Trophoblast cell (in vitro differentiated cells and primary cell): Measurements from ENCODE around the gene SPTB.
"Not testable (repeated sequence)": the region's sequence is repeated elsewhere in the genome, so short reads cannot be mapped to it uniquely, and the experiment has no call there.

Source experiments
- DNase-seq, 2 donors: peaks; one replicate each; pipeline ENCODE4 v3.0.0-alpha.2; 2016
- H2AFZ ChIP-seq: 2 replicates; pipeline ENCODE4 v1.6.1; 2013; ENCODE audit warnings: low read length, moderate library complexity, mild to moderate bottlenecking; ENCODE audit not compliant: insufficient read depth, poor library complexity
- H2AK5ac ChIP-seq: 2 replicates; pipeline ENCODE4 v1.6.1; 2013; ENCODE audit warnings: mild to moderate bottlenecking, low read length
- H2BK120ac ChIP-seq: 2 replicates; pipeline ENCODE4 v1.6.1; 2013; ENCODE audit warnings: low read length, mild to moderate bottlenecking, moderate library complexity; ENCODE audit not compliant: insufficient read depth, poor library complexity
- H2BK12ac ChIP-seq: 2 replicates; pipeline ENCODE4 v1.6.1; 2013; ENCODE audit warnings: mild to moderate bottlenecking, low read length, moderate library complexity
- H2BK5ac ChIP-seq: 2 replicates; pipeline ENCODE4 v1.6.1; 2013; ENCODE audit warnings: low read length, low read depth, moderate library complexity, mild to moderate bottlenecking; ENCODE audit not compliant: poor library complexity
- H3K14ac ChIP-seq: 2 replicates; pipeline ENCODE4 v1.6.1; 2013; ENCODE audit warnings: mild to moderate bottlenecking, low read length
- H3K18ac ChIP-seq: 2 replicates; pipeline ENCODE4 v1.6.1; 2013; ENCODE audit warnings: mild to moderate bottlenecking, low read length
- H3K23ac ChIP-seq: 2 replicates; pipeline ENCODE4 v1.6.1; 2013; ENCODE audit warnings: low read length
- H3K27ac ChIP-seq: 2 replicates; pipeline ENCODE4 v1.5.1; 2013; ENCODE audit warnings: low read depth, mild to moderate bottlenecking, inconsistent platforms, low read length, moderate library complexity
- H3K27me3 ChIP-seq: 2 replicates; pipeline ENCODE4 v1.6.1; 2013; ENCODE audit warnings: inconsistent platforms, mild to moderate bottlenecking, low read length, moderate library complexity; ENCODE audit not compliant: insufficient read depth
- H3K36me3 ChIP-seq, 2 experiments: 1 replicate in 1 of 2; 2 replicates in 1 of 2; pipeline ENCODE4 v1.6.1; 2013; ENCODE audit warnings: low read length in 2 of 2, mild to moderate bottlenecking in 2 of 2, moderate library complexity in 1 of 2; ENCODE audit not compliant: insufficient read depth in 2 of 2, control insufficient read depth in 1 of 2
- H3K4ac ChIP-seq: 2 replicates; pipeline ENCODE4 v1.6.1; 2013; ENCODE audit warnings: low read depth, mild to moderate bottlenecking, low read length, moderate library complexity
- H3K4me1 ChIP-seq, 2 experiments: 1 replicate in 1 of 2; 2 replicates in 1 of 2; pipeline ENCODE4 v1.6.1; 2013; ENCODE audit warnings: low read length in 2 of 2, mild to moderate bottlenecking in 2 of 2, moderate library complexity in 1 of 2; ENCODE audit not compliant: insufficient read depth in 2 of 2, control insufficient read depth in 1 of 2
- H3K4me2 ChIP-seq: 2 replicates; pipeline ENCODE4 v1.6.1; 2013; ENCODE audit warnings: inconsistent platforms, mild to moderate bottlenecking, low read length, moderate library complexity
- H3K4me3 ChIP-seq: 2 replicates; pipeline ENCODE4 v1.5.1; 2013; ENCODE audit warnings: mild to moderate bottlenecking, low read depth, low read length, inconsistent platforms
- H3K79me1 ChIP-seq: one replicate; pipeline ENCODE4 v1.6.1; 2013; ENCODE audit warnings: low read length
- H3K79me2 ChIP-seq: 2 replicates; pipeline ENCODE4 v1.6.1; 2013; ENCODE audit warnings: low read length, mild to moderate bottlenecking; ENCODE audit not compliant: control insufficient read depth, insufficient read depth, poor library complexity
- H3K9ac ChIP-seq: 2 replicates; pipeline ENCODE4 v1.6.1; 2013; ENCODE audit warnings: mild to moderate bottlenecking, low read length
- H3K9me3 ChIP-seq: 2 replicates; pipeline ENCODE4 v1.6.1; 2013; ENCODE audit warnings: low read depth, mild to moderate bottlenecking, control low read depth, inconsistent platforms, low read length; ENCODE audit not compliant: insufficient read depth
- H4K12ac ChIP-seq: 2 replicates; pipeline ENCODE4 v1.6.1; 2013; ENCODE audit warnings: low read depth, mild to moderate bottlenecking, low read length, moderate library complexity
- H4K8ac ChIP-seq: 2 replicates; pipeline ENCODE4 v1.6.1; 2013; ENCODE audit warnings: low read depth, mild to moderate bottlenecking, low read length, moderate library complexity
- H4K91ac ChIP-seq: one replicate; pipeline ENCODE4 v1.6.1; 2013; ENCODE audit warnings: low read depth, mild to moderate bottlenecking, low read length, moderate library complexity
- WGBS: extraction: QIAGEN DNeasy Blood & Tissue Kit; methylation state at CpG from one replicate; pipeline ENCODE4 v1.1.7; 2013; ENCODE audit warnings: missing lambda C conversion rate; ENCODE audit not compliant: insufficient read length, insufficient coverage; ENCODE audit errors: extremely low coverage; 5-methylcytosine and 5-hydroxymethylcytosine counted together

The SPTB gene

DNA sequence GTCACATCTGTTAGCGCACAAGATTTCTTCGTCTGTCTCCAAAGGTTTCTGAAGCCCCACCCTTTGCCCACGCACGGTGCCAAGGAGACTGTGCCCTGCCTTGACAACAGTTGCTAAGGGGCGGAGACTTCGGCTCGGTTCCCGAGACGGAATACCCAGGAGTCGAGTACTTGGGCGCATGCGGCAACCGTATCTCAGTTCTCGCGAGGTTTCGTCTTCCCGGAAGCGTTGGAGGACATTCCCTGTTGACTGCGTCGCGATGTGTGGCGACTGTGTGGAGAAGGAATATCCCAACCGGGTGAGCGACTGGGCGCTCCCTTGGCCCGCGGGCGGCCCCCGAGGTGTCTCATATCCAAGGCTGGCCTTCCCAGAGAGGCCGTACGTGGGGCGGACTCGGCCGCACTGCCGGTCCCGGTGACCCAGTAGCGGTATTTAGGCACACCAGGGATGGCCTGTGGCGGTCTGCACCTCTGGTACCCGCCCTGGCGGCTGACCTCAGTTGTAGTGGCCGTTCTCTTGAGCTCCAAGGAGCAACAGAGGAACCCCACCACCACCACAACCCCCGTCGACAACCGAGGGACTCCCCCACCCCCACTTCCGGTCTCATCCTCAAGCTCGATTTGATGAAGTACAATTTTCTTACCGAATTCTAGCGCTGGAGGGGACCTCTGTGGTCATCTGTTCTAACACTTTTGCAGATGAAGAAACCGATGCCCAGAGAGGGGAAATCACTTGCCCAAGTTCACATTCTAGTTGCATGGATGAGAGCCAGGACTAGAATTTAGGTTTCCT, 34.7 kb upstream of the SPTB start, which contains the start of gene CHURC1:
TSS of gene CHURC1 (plus strand) at position 219 of the 792 bp plus-strand sequence. CDS start at position 260, 41 bp downstream.
- peak within 1 kb of the TSS; percentile 79 for H2BK5ac ChIP-seq
- H3K4me2 ChIP-seq = peak within 1 kb of the TSS; percentile 79
- no peaks in the 10 kb centered on the region for H3K27me3 ChIP-seq
- H2BK120ac ChIP-seq = peak within 1 kb of the TSS; percentile 89
- WGBS = no CpG with 5 or more reads among the region's 49 CpGs
- peaks cover 4% of the 10 kb centered on the region for H3K79me1 ChIP-seq
- peak; percentile 97 to 100 for DNase-seq
- H3K36me3 ChIP-seq = no peaks in the 10 kb centered on the region
- peak within 1 kb of the TSS; percentile 95 for H4K91ac ChIP-seq
- H3K14ac ChIP-seq = peak within 1 kb of the TSS; percentile 96
- peak within 1 kb of the TSS; percentile 97 for H4K8ac ChIP-seq
- H3K9ac ChIP-seq = peak within 1 kb of the TSS; percentile 88
- peak within 1 kb of the TSS; percentile 65 for H2AK5ac ChIP-seq
- H3K27ac ChIP-seq = peak within 1 kb of the TSS; percentile 58
- H3K4ac ChIP-seq = peak within 1 kb of the TSS; percentile 93
- H4K12ac ChIP-seq = peak within 1 kb of the TSS; percentile 92
- H2BK12ac ChIP-seq = no peak within 1 kb of the TSS
- peaks cover 6% of the 10 kb centered on the region for H3K79me2 ChIP-seq
- H3K4me1 ChIP-seq = peaks cover 2 to 6% of the 10 kb centered on the region in 2 experiments
- peak within 1 kb of the TSS; percentile 91 for H3K4me3 ChIP-seq
- H2AFZ ChIP-seq = peak within 1 kb of the TSS; percentile 96
- no peak within 1 kb of the TSS for H3K23ac ChIP-seq
- no peaks in the 10 kb centered on the region for H3K9me3 ChIP-seq
- peak within 1 kb of the TSS; percentile 96 for H3K18ac ChIP-seq

- H2BK120ac ChIP-seq, H3K18ac ChIP-seq, H3K36me3 ChIP-seq, H3K9me3 ChIP-seq, H3K14ac ChIP-seq, H3K79me1 ChIP-seq, H3K79me2 ChIP-seq, H2BK12ac ChIP-seq, H4K12ac ChIP-seq, H2AK5ac ChIP-seq, H3K4me1 ChIP-seq, H3K4ac ChIP-seq, H4K8ac ChIP-seq, H3K4me3 ChIP-seq, H2BK5ac ChIP-seq, DNase-seq, H2AFZ ChIP-seq, H3K27ac ChIP-seq, H3K23ac ChIP-seq, H3K9ac ChIP-seq, H3K4me2 ChIP-seq, H3K27me3 ChIP-seq, H4K91ac ChIP-seq: not testable (repeated sequence)
- no CpG with 5 or more reads among the region's 5 CpGs for WGBS
Measured at GRCh38 chr14:64913477-64913876, 33.8 kb upstream of the SPTB start.

GRCh38 chr14:64912261-64912660, 32.6 kb upstream of the SPTB start:
- no peak overlapping the region for H3K4me2 ChIP-seq
- no peak overlapping the region for H3K4ac ChIP-seq
- no CpG with 5 or more reads among the region's 1 CpG for WGBS
- H2AK5ac ChIP-seq = no peak overlapping the region
- H2AFZ ChIP-seq = no peak overlapping the region
- no peak overlapping the region for H3K9ac ChIP-seq
- H3K18ac ChIP-seq = no peak overlapping the region
- no peak overlapping the region for H2BK120ac ChIP-seq
- no peak overlapping the region for H2BK5ac ChIP-seq
- H4K91ac ChIP-seq = no peak overlapping the region
- no peaks in the 10 kb centered on the region for H3K27me3 ChIP-seq
- H3K27ac ChIP-seq = no peak overlapping the region
- peaks cover 2 to 4% of the 10 kb centered on the region in 2 experiments for H3K4me1 ChIP-seq
- peaks cover 4% of the 10 kb centered on the region for H3K79me1 ChIP-seq
- H3K14ac ChIP-seq = no peak overlapping the region
- H3K9me3 ChIP-seq = no peaks in the 10 kb centered on the region
- no peak overlapping the region for H3K4me3 ChIP-seq
- no peak overlapping the region for H4K12ac ChIP-seq
- H3K23ac ChIP-seq = no peak overlapping the region
- no peak overlapping the region for H4K8ac ChIP-seq
- H3K79me2 ChIP-seq = peaks cover 6% of the 10 kb centered on the region
- H3K36me3 ChIP-seq = no peaks in the 10 kb centered on the region
- no peak overlapping the region for H2BK12ac ChIP-seq
- DNase-seq = no peak

- Histone ChIP-seq H4K91ac (no peak overlapping the region), H3K18ac (no peak overlapping the region), H3K23ac (no peak overlapping the region), H3K36me3 (no peaks in the 10 kb centered on the region), H3K14ac (no peak overlapping the region), H3K79me1 (peaks cover 4% of the 10 kb centered on the region), H3K4ac (no peak overlapping the region), H2BK5ac (no peak overlapping the region), H3K9ac (no peak overlapping the region), H2AFZ (no peak overlapping the region), H3K27ac (no peak overlapping the region), H3K9me3 (no peaks in the 10 kb centered on the region), H3K27me3 (no peaks in the 10 kb centered on the region), H2BK12ac (no peak overlapping the region), H3K4me2 (no peak overlapping the region), H3K4me3 (no peak overlapping the region), H3K4me1 (peaks cover 2 to 4% of the 10 kb centered on the region in 2 experiments), H3K79me2 (peaks cover 6% of the 10 kb centered on the region), H4K8ac (no peak overlapping the region), H2BK120ac (no peak overlapping the region), H2AK5ac (no peak overlapping the region), H4K12ac (no peak overlapping the region)
- no CpG with 5 or more reads among the region's 3 CpGs for WGBS
- peak in 1 of 2 donors; percentile 46 for DNase-seq
Measured at GRCh38 chr14:64910847-64911495, 31.3 kb upstream of the SPTB start.
